ENCODE measurements around the gene TEAD1.

Gene TEAD1

GRCh38 chr11:12915093-12915492 is 240.9 kb downstream of the TEAD1 start:
- no peak for DNase-seq

GRCh38 chr11:12917822-12918221 is 243.6 kb downstream of the TEAD1 start:
- DNase-seq = no peak

GRCh38 chr11:12918667-12919066 is 244.4 kb downstream of the TEAD1 start:
- DNase-seq = no peak

- no peak for DNase-seq
These were observed 248.2 kb downstream of the TEAD1 start for GRCh38 chr11:12922418-12922817.

GRCh38 chr11:12922980-12923507 is 248.8 kb downstream of the TEAD1 start:
- DNase-seq = no peak

GRCh38 chr11:12924650-12925049 is 250.4 kb downstream of the TEAD1 start:
- DNase-seq = no peak

GRCh38 chr11:12925520-12925919 is 251.3 kb downstream of the TEAD1 start:
- DNase-seq = no peak

- DNase-seq = no peak
These were observed 253.0 kb downstream of the TEAD1 start for GRCh38 chr11:12927221-12927620.

- DNase-seq = no peak
These were observed 253.7 kb downstream of the TEAD1 start for GRCh38 chr11:12927886-12928285.

- DNase-seq = no peak
These were observed 256.6 kb downstream of the TEAD1 start for GRCh38 chr11:12930850-12931249.

GRCh38 chr11:12932485-12932884 is 258.3 kb downstream of the TEAD1 start:
- no peak for DNase-seq

GRCh38 chr11:12936200-12936599 is 262.0 kb downstream of the TEAD1 start:
- no peak for DNase-seq

GRCh38 chr11:12938590-12939247 is 264.5 kb downstream of the TEAD1 start:
- no peak for DNase-seq

GRCh38 chr11:12941671-12942070 is 267.4 kb downstream of the TEAD1 start:
- no peak for DNase-seq

- no peak for DNase-seq
These were observed 267.9 kb downstream of the TEAD1 start for GRCh38 chr11:12942157-12942556.

- no peak for DNase-seq
These were observed 269.1 kb downstream of the TEAD1 start for GRCh38 chr11:12943311-12943710.

- no peak for DNase-seq
These were observed 270.7 kb downstream of the TEAD1 start for GRCh38 chr11:12944889-12945288.

- DNase-seq = no peak
These were observed 275.2 kb downstream of the TEAD1 start for GRCh38 chr11:12949453-12949852.

GRCh38 chr11:12950670-12951069 is 276.4 kb downstream of the TEAD1 start:
- no peak for DNase-seq

- no peak for DNase-seq
These were observed 277.2 kb downstream of the TEAD1 start for GRCh38 chr11:12951376-12951775.

- DNase-seq = no peak
These were observed 277.9 kb downstream of the TEAD1 start for GRCh38 chr11:12952094-12952493.

- no peak for DNase-seq
These were observed 284.8 kb downstream of the TEAD1 start for GRCh38 chr11:12958986-12959385.

GRCh38 chr11:12961615-12962014 is 287.4 kb downstream of the TEAD1 start:
- no peak for DNase-seq

GRCh38 chr11:12962306-12962705 is 288.1 kb downstream of the TEAD1 start:
- peak; percentile 59 to 68 for DNase-seq

- DNase-seq = no peak
These were observed 288.8 kb downstream of the TEAD1 start for GRCh38 chr11:12963051-12963450.

Measured in Kasumi-1 (cell line).